ENCODE data around the gene LIMS2.

- TF ChIP-seq POLR2A (IDR thresholded peaks at IDR 0.05) (no peak), CTCF (IDR thresholded peaks at IDR 0.05) (no peak)
Observed at GRCh38 chr2:127605691-127606263, 69.6 kb downstream of the LIMS2 start.
